GM19438 (cell line): ENCODE results near the gene WDR33.
"Not testable (repeated sequence)": the region's sequence is repeated elsewhere in the genome, so short reads cannot be mapped to it uniquely, and the experiment has no call there.

Source experiments
- ATAC-seq: cut with Tn5 transposase; IDR thresholded peaks from one replicate; pipeline ENCODE4 v1.9.1; 2021; ENCODE audit warnings: low read depth; ENCODE audit not compliant: unreplicated experiment

WDR33 gene

DNA sequence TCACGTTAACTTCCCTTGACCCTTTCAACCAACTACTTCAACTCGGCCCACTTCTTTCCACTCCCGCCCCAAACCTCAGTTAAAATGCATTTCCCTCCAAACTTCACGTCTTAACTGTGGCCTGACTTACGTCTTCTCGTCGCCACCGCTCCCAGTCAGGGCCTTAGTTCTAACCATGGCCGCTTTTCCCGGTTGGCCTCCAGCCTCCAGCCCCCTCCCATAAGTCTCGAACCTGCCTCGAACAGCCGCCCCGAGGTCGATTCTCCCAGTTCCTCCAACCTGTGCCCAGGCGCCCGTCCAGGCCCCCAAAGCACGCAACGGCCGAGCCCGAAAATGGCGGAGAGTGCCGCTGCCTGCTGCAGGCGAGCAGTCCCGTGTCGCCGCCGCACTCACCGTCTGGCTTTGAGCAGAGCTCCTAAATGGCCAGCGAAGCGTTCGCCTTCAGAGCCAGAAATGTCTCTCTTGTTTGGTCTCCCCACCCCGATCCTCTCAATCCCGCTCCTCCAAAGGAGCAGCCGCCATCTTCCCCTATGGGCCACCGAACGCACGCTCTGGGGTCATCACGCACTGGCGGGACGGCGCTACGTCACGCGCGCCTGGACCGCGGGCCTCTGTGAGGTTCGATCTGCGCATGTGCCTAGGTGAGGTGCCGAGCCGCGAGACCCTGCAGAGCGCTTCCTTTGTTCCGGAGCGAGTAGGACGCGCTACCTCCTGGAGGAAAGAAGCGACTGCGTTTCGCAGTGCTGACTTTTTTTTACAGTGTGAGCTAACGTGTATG is at the start of gene WDR33:
Gene WDR33 (minus strand): TSS at position 553 of the 778 bp plus-strand sequence. CDS start 40,190 bp downstream, outside the sequence.
- peak; percentile 98 for ATAC-seq

DNA sequence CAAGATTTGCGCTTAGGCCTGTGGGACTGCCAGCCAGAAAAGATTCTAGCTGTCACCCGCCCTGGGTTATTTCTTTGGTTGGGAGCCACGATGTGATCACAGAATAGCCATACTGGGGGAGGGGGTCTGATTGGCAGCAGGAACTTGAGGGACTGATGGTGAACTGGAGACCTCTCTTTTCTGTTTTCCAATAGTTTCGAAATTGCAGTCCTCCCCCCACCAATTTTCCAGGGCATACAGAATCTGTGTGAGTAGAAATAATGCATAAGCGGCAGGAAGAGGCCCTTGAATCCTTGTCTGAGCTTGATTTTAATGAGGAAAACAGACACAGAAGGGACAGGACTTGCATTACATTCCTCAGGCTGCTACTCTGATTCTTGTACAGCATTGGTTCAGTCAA is 49.2 kb upstream of the WDR33 start:
- no peak for ATAC-seq

DNA sequence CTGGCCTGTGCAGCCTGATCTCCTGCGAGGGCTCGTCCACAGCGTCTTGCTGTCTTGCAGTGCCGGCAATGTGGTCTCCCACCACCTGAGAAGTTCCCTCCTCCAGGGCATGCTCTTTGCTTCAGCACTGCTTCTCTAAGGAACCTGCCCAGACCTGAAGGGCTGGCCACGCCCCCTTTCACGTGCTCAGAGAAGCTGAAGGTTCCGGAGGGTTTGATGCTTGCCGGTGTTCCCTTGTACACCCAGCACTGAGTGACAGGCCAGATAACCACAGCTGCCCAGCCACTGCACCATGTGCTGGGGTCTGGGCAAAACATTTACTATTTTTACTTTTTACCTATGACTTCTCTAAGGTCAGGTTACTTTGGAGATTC is 48.7 kb upstream of the WDR33 start:
- ATAC-seq = no peak

GRCh38 chr2:127857265-127857808 is 46.4 kb upstream of the WDR33 start:
- ATAC-seq = peak; percentile 21

GRCh38 chr2:127853671-127854070 is 42.7 kb upstream of the WDR33 start:
- ATAC-seq = no peak

DNA sequence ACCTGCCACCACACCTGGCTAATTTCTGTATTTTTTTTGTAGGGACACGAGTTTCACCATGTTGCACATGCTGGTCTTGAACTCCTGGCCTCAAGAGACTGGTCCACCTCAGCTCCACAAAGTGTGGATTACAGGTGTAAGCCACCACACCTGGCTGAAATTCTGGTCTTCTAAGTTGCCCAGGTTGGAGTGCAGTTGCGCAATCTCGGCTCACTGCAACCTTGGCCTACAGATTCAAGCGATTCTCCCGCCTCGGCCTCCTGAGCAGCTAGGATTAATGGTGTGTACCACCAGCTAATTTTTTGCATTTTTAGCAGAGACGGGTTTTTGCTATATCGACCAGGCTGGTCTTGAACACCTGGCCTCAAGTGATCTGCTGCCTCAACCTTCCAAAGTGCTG is 41.4 kb upstream of the WDR33 start:
- no peak for ATAC-seq

DNA sequence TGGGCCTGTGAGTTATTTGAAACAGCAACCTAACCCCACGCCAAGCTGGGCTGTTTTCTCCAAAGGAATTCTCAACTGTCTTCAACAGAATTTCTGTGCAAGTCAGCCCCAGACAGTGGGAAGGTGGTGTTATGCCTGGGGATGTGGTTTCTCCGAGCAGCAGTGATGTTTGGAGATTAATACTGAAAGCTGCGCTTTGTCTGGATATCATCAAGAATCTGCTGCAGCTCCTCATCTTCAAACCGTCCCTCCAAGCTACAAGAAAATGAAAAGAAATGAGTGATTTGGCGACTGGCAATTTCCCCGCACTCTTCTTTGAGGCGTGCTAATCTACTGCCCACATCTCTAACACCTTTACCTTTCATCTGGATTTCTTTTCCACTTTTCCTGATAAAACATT is 37.0 kb upstream of the WDR33 start:
- no peak for ATAC-seq

- no peak for ATAC-seq
Measured at GRCh38 chr2:127844973-127845372, 34.0 kb upstream of the WDR33 start.

- no peak for ATAC-seq
Measured at GRCh38 chr2:127843677-127844076, 32.7 kb upstream of the WDR33 start.

DNA sequence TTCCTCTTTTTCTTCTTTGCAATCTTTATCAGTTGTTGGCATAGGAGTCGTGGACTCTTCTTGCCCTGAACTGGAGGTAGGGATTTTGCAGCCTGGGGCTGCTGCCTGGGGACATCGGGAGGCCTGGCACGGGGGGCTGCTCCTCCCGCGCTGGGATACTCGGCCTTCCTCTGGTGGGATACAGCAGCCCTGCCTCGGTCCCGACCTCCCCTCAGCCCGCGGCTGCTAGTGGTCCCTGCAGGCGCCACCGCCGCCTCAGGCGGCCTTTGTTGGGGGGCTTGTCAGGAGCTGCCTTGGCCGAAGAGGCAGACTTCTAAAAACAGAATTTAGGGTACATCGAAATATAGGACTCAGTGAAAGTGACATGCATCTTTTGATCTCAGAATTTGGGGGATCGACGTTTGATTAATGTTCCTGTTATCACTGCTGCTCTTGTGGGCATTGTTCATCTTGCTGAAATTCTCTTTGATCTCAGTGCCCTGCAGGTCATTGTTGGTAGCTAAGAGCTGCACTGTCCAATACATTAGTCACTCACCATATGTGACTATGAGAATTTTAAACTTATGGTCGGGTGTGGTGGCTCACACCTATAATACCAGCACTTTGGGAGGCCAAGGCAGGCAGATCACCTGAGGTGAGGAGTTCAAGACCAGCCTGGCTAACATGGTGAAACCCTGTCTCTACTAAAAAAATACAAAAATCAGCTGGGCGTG is 30.7 kb upstream of the WDR33 start:
- no peak for ATAC-seq

- no peak for ATAC-seq
Measured at GRCh38 chr2:127840893-127841292, 29.9 kb upstream of the WDR33 start.

DNA sequence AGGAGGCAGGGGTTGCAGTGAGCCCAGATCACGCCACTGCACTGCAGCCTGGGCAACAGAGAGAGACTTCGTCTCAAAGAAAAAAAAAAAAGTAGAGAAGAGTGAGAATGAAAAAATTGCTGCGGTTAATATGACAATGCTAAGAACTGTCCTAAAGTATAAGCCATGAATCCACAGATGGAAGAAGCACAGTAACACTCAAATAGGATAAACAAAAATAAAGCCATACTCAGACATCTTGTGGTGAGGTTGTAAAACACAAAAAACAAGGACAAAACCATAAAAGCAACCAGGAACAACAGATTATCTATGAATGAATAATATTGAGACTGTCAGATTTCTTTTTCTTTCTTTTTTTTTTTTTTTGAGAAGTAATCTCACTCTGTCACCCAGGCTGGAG is 24.0 kb upstream of the WDR33 start:
- ATAC-seq = no peak

- peak; percentile 99 for ATAC-seq
Measured at GRCh38 chr2:127829845-127830246, 18.9 kb upstream of the WDR33 start.

GRCh38 chr2:127826708-127827107 is 15.7 kb upstream of the WDR33 start:
- ATAC-seq = not testable (repeated sequence)

- ATAC-seq = no peak
Measured at GRCh38 chr2:127826047-127826446, 15.1 kb upstream of the WDR33 start.

- ATAC-seq = no peak
Measured at GRCh38 chr2:127820080-127820668, 9.2 kb upstream of the WDR33 start.

- ATAC-seq = no peak
Measured at GRCh38 chr2:127818794-127819425, 7.9 kb upstream of the WDR33 start.

GRCh38 chr2:127818241-127818640 is 7.3 kb upstream of the WDR33 start:
- ATAC-seq = no peak

GRCh38 chr2:127814677-127815076 is 3.7 kb upstream of the WDR33 start:
- ATAC-seq = no peak

DNA sequence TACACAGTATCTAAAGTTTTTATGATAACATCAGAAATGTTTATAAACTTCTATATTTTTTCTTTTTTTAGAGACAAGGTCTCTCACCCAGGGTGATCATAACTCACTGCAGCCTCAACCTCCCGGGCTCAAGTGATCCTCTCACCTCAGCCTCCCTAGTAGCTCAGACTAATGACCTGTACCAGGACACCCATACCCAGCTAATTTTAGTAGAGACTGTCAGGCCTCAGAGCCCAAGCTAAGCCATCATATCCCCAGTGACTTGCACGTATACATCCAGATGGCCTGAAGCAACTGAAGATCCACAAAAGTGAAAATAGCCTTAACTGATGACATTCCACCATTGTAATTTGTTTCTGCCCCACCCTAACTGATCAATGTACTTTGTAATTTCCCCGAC is 1.5 kb upstream of the WDR33 start:
- ATAC-seq = not testable (repeated sequence)
